Measurements from ENCODE around the gene SYT1. TPM values are rescaled to one million over a fixed set of nuclear protein-coding genes. Genes with fewer than 3 reads are reported as not detected.
"Not testable (repeated sequence)": the region's sequence is repeated elsewhere in the genome, so short reads cannot be mapped to it uniquely, and the experiment has no call there.

The SYT1 gene
- total RNA-seq, 3 donors from 2014 or later = 1.4 to 11.8 (median 2.0) TPM

DNA sequence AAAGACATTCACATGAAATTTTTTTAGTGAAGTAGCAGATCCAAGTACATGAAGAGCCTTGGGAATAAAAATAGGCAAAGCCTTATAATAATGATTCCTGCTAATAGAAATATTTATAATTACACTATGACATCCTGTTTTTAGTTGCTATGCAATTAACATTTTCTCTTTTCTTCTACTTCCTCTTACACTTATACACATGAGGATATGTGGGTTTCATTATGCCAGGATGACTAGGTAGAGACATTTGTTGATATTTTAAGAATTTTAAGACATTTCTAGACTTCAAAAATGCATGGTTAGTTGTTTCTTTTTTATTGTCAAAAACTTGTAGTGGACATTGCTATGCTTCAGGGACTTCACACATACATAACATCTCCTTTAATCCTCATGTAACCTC is 326.8 kb downstream of the SYT1 start:
- Histone ChIP-seq H3K36me3 (ENCODE audit: low read depth) (no peaks in the 10 kb centered on the region), H3K4me3 (no peak overlapping the region), H3K4me1 (ENCODE audit: low read depth) (no peaks in the 10 kb centered on the region), H3K9me3 (no peaks in the 10 kb centered on the region)
- ATAC-seq (no peak), DNase-seq (no peak)
- intact Hi-C loops (cut with DNase I, micrococcal nuclease) = no loop called here
- TF ChIP-seq, protein P1, sequence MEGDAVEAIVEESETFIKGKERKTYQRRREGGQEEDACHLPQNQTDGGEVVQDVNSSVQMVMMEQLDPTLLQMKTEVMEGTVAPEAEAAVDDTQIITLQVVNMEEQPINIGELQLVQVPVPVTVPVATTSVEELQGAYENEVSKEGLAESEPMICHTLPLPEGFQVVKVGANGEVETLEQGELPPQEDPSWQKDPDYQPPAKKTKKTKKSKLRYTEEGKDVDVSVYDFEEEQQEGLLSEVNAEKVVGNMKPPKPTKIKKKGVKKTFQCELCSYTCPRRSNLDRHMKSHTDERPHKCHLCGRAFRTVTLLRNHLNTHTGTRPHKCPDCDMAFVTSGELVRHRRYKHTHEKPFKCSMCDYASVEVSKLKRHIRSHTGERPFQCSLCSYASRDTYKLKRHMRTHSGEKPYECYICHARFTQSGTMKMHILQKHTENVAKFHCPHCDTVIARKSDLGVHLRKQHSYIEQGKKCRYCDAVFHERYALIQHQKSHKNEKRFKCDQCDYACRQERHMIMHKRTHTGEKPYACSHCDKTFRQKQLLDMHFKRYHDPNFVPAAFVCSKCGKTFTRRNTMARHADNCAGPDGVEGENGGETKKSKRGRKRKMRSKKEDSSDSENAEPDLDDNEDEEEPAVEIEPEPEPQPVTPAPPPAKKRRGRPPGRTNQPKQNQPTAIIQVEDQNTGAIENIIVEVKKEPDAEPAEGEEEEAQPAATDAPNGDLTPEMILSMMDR (IDR thresholded peaks at IDR 0.05) = no peak

DNA sequence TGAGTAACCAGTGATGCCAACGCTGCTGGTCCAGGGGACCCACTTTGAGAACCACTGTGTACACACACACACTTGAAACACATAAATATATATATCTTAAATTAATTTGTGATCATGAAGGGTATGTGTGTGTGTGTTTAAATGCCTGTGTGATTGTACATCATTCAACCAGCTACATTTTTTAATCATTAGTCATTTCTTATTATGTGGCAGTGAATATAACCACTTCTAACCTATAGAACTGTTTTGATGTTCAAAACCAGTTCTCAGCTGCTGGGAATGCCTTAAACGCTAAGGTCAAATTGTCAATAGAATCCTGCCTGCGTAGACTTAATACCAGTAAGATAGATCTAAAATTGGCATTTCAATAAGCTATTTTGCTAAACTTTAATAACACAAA is 330.0 kb downstream of the SYT1 start:
- H3K4me3 ChIP-seq = no peak overlapping the region
- DNase-seq = no peak
- H3K36me3 ChIP-seq (ENCODE audit: low read depth) = no peaks in the 10 kb centered on the region
- H3K9me3 ChIP-seq = no peaks in the 10 kb centered on the region
- TF ChIP-seq, protein P1 (IDR thresholded peaks at IDR 0.05) = no peak
- H3K4me1 ChIP-seq (ENCODE audit: low read depth) = no peaks in the 10 kb centered on the region
- intact Hi-C loops (cut with DNase I, micrococcal nuclease) = no loop called here
- ATAC-seq = no peak

DNA sequence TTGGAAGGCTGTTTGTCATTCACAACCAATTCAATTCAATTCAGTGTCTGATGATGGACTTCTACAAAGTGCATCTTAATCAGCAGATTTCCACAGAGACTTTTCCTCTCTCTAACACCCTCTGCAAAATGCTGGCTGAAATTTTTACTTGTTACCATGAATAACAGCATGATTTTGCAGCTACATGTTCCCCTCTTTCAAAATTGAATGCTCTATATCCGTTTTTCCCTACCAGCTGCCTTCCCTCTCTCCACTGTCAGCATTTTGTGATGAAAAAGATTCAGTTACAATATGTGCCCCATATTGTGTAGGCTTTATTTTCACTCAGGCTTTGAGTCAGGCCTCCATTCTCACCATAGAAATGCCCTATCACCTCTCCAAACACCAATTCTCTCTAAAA is 334.6 kb downstream of the SYT1 start:
- intact Hi-C loops (cut with DNase I, micrococcal nuclease) = no loop called here
- no peaks in the 10 kb centered on the region for H3K9me3 ChIP-seq

DNA sequence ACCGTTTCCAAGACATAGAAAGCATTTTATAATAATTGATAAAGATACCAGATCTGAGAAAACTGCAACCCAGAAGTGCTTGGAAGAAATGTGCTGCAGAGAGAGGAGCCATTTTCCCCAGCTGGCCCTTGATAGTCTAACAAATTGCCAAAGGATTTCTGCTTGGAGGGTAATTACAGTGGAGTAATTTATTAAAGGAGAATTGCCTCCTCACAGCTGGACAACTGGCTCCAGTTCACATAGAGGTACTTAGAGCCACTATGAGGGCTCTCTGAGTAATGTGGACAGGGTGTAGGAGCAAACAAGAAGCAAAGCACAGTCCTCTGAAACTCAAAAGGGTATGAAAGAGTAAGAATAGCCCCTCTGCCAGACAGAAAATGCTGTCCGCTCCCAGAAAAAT is 335.6 kb downstream of the SYT1 start:
- DNase-seq = no peak
- TF ChIP-seq, protein P1 (IDR thresholded peaks at IDR 0.05) = no peak
- no peaks in the 10 kb centered on the region for H3K9me3 ChIP-seq
- intact Hi-C loops (cut with DNase I, micrococcal nuclease) = no loop called here
- ATAC-seq = no peak
- H3K36me3 ChIP-seq (ENCODE audit: low read depth) = no peaks in the 10 kb centered on the region
- H3K4me3 ChIP-seq = no peak overlapping the region
- no peaks in the 10 kb centered on the region for H3K4me1 ChIP-seq (ENCODE audit: low read depth)

More for the DNA sequence above, 334.6 kb downstream of the SYT1 start:
- H3K36me3 ChIP-seq (ENCODE audit: low read depth) = no peaks in the 10 kb centered on the region
- DNase-seq = no peak
- TF ChIP-seq, protein P1 (IDR thresholded peaks at IDR 0.05) = no peak
- no peaks in the 10 kb centered on the region for H3K4me1 ChIP-seq (ENCODE audit: low read depth)
- no peak for ATAC-seq
- H3K4me3 ChIP-seq = no peak overlapping the region

DNA sequence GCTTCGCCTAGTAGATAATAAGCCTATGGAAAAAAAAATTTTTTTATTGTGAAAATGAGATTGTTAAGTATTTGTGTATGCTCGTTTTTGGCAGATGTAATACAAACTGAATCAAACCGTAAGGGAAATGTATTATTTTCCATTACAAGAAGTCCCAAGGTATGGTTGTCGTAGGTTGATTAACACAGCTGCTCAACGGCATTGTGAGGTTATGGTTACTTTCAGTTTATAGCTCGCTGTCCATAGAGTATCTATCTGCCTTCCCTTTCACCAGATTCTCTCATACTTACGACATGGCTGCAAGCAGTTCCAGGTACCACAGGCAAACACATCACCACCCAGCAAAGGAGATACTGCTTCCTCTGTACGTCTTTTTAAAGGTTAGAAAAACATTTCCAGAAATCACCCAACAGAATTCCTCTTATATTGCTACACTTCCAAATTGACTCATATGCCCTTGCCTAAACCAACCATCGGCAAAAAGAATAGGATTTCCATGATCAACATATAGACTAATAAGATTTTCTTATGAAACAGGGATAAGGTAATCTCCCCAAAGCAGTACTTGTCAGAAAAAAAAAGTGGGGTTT is 338.6 kb downstream of the SYT1 start:
- DNase-seq (no peak), ATAC-seq (no peak)
- TF ChIP-seq, protein P1 (IDR thresholded peaks at IDR 0.05) = no peak
- Histone ChIP-seq H3K4me3 (no peak overlapping the region), H3K4me1 (ENCODE audit: low read depth) (no peaks in the 10 kb centered on the region), H3K36me3 (ENCODE audit: low read depth) (no peaks in the 10 kb centered on the region), H3K9me3 (no peaks in the 10 kb centered on the region)
- intact Hi-C loops (cut with DNase I, micrococcal nuclease) = no loop called here

DNA sequence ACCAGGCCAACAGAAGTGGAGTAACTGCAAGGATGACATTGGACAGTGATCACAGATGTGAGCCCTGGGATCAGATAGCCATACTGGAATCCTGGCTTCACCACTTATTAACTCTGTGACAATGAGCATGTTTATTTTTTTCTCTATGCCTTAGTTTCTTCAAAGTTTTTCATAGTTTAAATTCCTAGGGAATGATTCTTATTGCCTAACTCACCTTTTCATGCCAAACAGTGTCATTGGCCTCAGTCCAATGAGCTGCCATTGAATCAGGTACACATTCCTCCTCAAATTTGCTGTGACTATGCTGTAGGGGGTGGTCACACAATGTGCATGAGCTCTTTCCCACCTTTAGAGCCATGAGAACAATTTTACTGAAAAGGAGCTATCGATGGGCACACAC is 342.3 kb downstream of the SYT1 start:
- ATAC-seq (no peak), DNase-seq (no peak)
- intact Hi-C loops (cut with DNase I, micrococcal nuclease) = no loop called here
- TF ChIP-seq, protein P1 (IDR thresholded peaks at IDR 0.05) = no peak
- H3K4me3 ChIP-seq = no peak overlapping the region
- no peaks in the 10 kb centered on the region for H3K36me3 ChIP-seq (ENCODE audit: low read depth)
- H3K4me1 ChIP-seq (ENCODE audit: low read depth) = no peaks in the 10 kb centered on the region
- H3K9me3 ChIP-seq = no peaks in the 10 kb centered on the region

DNA sequence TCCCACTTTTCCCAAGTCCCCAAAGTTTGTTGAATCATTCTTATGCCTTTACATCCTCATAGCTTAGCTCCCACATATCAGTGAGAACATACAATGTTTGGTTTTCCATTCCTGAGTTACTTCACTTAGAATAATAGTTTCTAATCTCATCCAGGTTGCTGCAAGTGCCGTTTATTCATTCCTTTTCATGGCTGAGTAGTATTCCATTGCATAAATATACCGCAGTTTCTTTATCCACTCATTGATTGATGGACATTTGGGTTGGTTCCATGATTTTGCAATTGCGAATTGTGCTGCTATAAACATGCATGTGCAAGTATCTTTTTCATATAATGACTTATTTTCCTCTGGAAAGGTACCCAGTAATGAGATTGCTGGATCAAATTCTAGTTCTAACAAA is 345.8 kb downstream of the SYT1 start:
- H3K4me3 ChIP-seq; intact Hi-C loops (cut with DNase I, micrococcal nuclease): not testable (repeated sequence)

More for the DNA sequence above, 345.8 kb downstream of the SYT1 start:
- not testable (repeated sequence) for H3K9me3 ChIP-seq; ATAC-seq; H3K4me1 ChIP-seq (ENCODE audit: low read depth); DNase-seq; H3K36me3 ChIP-seq (ENCODE audit: low read depth)
